Gastroesophageal sphincter (tissue), 3 donors: ENCODE data around the gene CDKAL1.

Experiments used
- POLR2AphosphoS5 ChIP-seq: sonication (generic); formaldehyde crosslinking; IDR thresholded peaks from one replicate; pipeline ENCODE4 v1.6.1; 2017; ENCODE audit warnings: antibody characterized with exemption
- TF ChIP-seq, protein P1 (sequence below), 4 experiments: fragments of 200-600 bp in 2 of 4; fragments of 450-650 bp in 2 of 4; sonication (generic) in 1 of 4; IDR thresholded peaks; one replicate each; pipeline ENCODE4 v1.5.1; 2017 to 2019; ENCODE audit warnings: antibody characterized with exemption in 4 of 4, mild to moderate bottlenecking in 2 of 4, moderate library complexity in 2 of 4

DNA sequence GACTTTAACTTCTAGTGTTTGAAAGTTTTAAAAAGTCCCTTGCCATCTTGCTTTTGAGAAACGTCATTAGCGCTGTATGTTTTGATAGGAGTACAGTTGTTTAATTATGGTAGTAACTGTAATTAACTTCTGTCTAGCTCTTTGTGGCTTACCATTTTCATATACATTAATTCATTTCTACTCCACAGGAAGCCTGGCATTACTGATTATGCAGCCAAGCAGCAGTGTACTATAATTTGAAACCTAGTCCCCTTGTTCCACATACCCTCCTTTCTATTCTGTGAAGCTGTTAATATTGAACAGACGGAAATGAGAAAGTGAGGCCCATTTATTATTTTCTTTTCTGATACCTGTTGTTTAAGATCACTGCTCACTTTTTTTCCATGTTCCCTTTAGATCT, 235.4 kb downstream of the CDKAL1 start:
- TF ChIP-seq, protein P1, sequence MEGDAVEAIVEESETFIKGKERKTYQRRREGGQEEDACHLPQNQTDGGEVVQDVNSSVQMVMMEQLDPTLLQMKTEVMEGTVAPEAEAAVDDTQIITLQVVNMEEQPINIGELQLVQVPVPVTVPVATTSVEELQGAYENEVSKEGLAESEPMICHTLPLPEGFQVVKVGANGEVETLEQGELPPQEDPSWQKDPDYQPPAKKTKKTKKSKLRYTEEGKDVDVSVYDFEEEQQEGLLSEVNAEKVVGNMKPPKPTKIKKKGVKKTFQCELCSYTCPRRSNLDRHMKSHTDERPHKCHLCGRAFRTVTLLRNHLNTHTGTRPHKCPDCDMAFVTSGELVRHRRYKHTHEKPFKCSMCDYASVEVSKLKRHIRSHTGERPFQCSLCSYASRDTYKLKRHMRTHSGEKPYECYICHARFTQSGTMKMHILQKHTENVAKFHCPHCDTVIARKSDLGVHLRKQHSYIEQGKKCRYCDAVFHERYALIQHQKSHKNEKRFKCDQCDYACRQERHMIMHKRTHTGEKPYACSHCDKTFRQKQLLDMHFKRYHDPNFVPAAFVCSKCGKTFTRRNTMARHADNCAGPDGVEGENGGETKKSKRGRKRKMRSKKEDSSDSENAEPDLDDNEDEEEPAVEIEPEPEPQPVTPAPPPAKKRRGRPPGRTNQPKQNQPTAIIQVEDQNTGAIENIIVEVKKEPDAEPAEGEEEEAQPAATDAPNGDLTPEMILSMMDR (IDR thresholded peaks at IDR 0.05), result no peak
- no peak for TF ChIP-seq POLR2AphosphoS5
